Measurements from ENCODE around the gene MRAP.

The MRAP gene

DNA sequence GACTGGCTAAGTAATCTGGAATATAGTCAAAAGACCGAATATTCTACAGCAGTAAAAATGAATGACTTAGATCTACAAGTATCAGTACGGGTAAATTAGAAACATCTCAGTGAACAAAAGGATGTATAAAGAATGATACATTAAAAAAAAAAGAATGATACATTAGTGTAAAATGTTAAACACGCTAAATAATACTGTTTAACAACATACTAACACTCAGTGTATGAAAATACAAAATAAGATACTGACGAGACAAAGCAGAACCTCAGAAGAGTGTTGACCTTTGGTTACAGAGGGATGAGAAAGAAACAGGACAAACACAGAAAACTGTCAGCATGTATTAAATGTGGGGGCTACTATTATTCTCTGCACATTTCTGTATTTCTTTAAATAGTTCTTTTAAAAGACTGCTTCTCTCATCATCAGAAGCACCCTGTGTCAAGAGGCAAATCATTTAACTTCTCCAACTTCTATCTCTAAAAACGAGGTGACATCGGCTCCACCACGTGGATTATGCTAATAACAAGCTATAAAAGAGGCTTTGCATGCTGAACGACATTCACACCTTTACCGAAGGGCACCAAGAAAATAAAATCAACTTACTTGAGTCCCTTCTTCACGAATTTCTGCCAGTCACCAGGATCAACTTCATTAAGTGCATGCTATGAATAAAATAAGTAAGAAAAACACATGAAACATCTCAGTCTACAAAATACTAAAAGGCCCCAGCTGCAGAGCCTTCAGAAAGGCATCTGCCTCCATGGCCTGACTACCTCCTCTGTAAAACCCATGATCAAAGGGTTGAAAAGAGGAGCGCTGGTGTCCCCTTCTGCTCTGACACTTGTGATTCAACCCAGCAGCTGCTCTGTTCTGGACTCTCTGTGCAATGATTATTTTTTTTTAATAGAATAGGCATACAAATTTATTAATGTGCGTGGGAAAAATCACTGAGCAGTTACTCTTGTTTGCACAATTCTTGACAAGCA lies 42.5 kb downstream of the MRAP start:
- Histone ChIP-seq H3K9me3 (ENCODE audit: control insufficient read depth in 1 of 2, low read length in 2 of 2) (peaks cover 7 to 9% of the 10 kb centered on the region in 2 donors), H3K27ac (ENCODE audit: low read depth, low read length) (no peak overlapping the region), H3K9ac (ENCODE audit: low read depth in 1 of 2, low read length in 2 of 2) (no peak overlapping the region), H3K4me3 (ENCODE audit: low read depth in 1 of 2, low read length in 2 of 2) (no peak overlapping the region), H3K4me1 (ENCODE audit: control insufficient read depth in 1 of 2, insufficient read depth in 2 of 2, low read length in 2 of 2) (no peaks in the 10 kb centered on the region), H3K36me3 (ENCODE audit: control insufficient read depth in 1 of 2, insufficient read depth in 2 of 2, low read length in 2 of 2) (peaks cover 49 to 87% of the 10 kb centered on the region in 2 donors), H3K27me3 (ENCODE audit: control insufficient read depth in 1 of 2, insufficient read depth in 2 of 2, low read length in 2 of 2) (no peaks in the 10 kb centered on the region)

DNA sequence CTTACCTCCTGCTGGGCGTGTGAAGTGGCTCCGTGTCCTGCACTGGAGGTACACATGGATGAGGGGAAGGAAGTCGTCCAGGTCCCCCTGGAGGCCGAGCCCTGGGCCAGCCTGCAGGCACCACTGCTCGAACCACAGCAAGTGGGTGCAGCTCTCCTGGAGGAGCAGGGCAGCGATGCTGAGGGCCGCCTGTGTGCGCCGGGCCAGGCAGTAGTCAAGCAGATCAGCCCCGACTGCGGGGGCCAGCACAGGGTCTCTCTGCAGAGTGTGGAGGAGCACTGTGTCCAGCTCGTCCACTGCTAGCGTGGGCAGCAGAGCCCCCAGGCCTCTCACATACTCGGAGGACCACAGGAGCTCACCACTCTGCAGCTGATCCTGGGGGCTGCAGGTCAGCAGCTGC lies 48.3 kb downstream of the MRAP start:
- Histone ChIP-seq H3K4me1 (ENCODE audit: control insufficient read depth in 1 of 2, insufficient read depth in 2 of 2, low read length in 2 of 2) (no peaks in the 10 kb centered on the region), H3K4me3 (ENCODE audit: low read depth in 1 of 2, low read length in 2 of 2) (no peak overlapping the region), H3K36me3 (ENCODE audit: control insufficient read depth in 1 of 2, insufficient read depth in 2 of 2, low read length in 2 of 2) (peaks cover 63 to 91% of the 10 kb centered on the region in 2 donors), H3K27ac (ENCODE audit: low read depth, low read length) (no peak overlapping the region), H3K27me3 (ENCODE audit: control insufficient read depth in 1 of 2, insufficient read depth in 2 of 2, low read length in 2 of 2) (no peaks in the 10 kb centered on the region), H3K9me3 (ENCODE audit: control insufficient read depth in 1 of 2, low read length in 2 of 2) (peaks cover 7 to 9% of the 10 kb centered on the region in 2 donors), H3K9ac (ENCODE audit: low read depth in 1 of 2, low read length in 2 of 2) (no peak overlapping the region)

GRCh38 chr21:32347351-32347750 lies 48.7 kb downstream of the MRAP start:
- Histone ChIP-seq H3K9ac (ENCODE audit: low read depth in 1 of 2, low read length in 2 of 2) (no peak overlapping the region), H3K4me1 (ENCODE audit: control insufficient read depth in 1 of 2, insufficient read depth in 2 of 2, low read length in 2 of 2) (no peaks in the 10 kb centered on the region), H3K27ac (ENCODE audit: low read depth, low read length) (no peak overlapping the region), H3K27me3 (ENCODE audit: control insufficient read depth in 1 of 2, insufficient read depth in 2 of 2, low read length in 2 of 2) (no peaks in the 10 kb centered on the region), H3K4me3 (ENCODE audit: low read depth in 1 of 2, low read length in 2 of 2) (no peak overlapping the region), H3K36me3 (ENCODE audit: control insufficient read depth in 1 of 2, insufficient read depth in 2 of 2, low read length in 2 of 2) (peaks cover 60 to 90% of the 10 kb centered on the region in 2 donors), H3K9me3 (ENCODE audit: control insufficient read depth in 1 of 2, low read length in 2 of 2) (peaks cover 7 to 9% of the 10 kb centered on the region in 2 donors)

GRCh38 chr21:32347977-32348376 lies 49.3 kb downstream of the MRAP start:
- Histone ChIP-seq H3K36me3 (ENCODE audit: control insufficient read depth in 1 of 2, insufficient read depth in 2 of 2, low read length in 2 of 2) (peaks cover 61 to 91% of the 10 kb centered on the region in 2 donors), H3K27ac (ENCODE audit: low read depth, low read length) (no peak overlapping the region)

DNA sequence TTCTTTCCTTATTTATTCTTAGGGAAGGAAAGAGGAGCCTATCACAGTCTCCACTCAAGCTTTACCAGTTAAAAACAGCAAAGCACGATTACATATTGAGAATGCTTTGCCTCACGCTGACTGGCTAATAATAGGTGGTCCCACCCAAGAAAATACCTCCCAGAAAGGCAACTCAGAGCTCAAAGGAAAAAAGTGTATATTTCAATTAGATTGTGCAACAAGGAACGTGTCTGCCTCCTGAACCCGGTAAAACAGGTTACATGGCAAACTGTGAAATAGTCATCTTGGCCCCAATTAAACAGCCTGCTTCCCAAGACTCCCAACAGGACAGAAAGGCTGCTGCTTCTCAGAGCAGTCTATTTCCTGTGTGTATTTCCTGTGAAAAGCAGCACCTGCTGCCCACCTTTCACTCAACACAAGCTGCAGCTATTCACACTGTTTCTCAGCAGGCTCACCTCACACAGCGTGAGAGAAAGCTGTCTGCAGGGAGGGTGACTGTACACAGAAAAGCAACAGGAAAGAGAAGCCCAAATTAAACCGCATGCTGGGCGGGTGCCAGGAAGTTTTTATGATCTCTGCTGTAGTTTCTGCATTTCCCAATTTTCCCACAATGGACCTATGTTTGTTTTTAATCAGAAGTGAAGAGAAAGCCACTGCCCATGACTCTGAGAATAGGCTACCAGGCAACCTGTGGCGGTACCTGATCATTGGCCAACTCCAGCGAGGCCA lies 50.1 kb downstream of the MRAP start:
- no peaks in the 10 kb centered on the region for H3K27me3 ChIP-seq (ENCODE audit: control insufficient read depth in 1 of 2, insufficient read depth in 2 of 2, low read length in 2 of 2)
- H3K9me3 ChIP-seq (ENCODE audit: control insufficient read depth in 1 of 2, low read length in 2 of 2), result peaks cover 7 to 9% of the 10 kb centered on the region in 2 donors
- H3K27ac ChIP-seq (ENCODE audit: low read depth, low read length), result no peak overlapping the region
- no peak overlapping the region for H3K4me3 ChIP-seq (ENCODE audit: low read depth in 1 of 2, low read length in 2 of 2)
- no peaks in the 10 kb centered on the region for H3K4me1 ChIP-seq (ENCODE audit: control insufficient read depth in 1 of 2, insufficient read depth in 2 of 2, low read length in 2 of 2)
- H3K36me3 ChIP-seq (ENCODE audit: control insufficient read depth in 1 of 2, insufficient read depth in 2 of 2, low read length in 2 of 2), result peaks cover 67 to 91% of the 10 kb centered on the region in 2 donors
- H3K9ac ChIP-seq (ENCODE audit: low read depth in 1 of 2, low read length in 2 of 2), result no peak overlapping the region

More at GRCh38 chr21:32347977-32348376, 49.3 kb downstream of the MRAP start:
- Histone ChIP-seq H3K4me1 (ENCODE audit: control insufficient read depth in 1 of 2, insufficient read depth in 2 of 2, low read length in 2 of 2) (no peaks in the 10 kb centered on the region), H3K9me3 (ENCODE audit: control insufficient read depth in 1 of 2, low read length in 2 of 2) (peaks cover 7 to 9% of the 10 kb centered on the region in 2 donors), H3K9ac (ENCODE audit: low read depth in 1 of 2, low read length in 2 of 2) (no peak overlapping the region), H3K4me3 (ENCODE audit: low read depth in 1 of 2, low read length in 2 of 2) (no peak overlapping the region), H3K27me3 (ENCODE audit: control insufficient read depth in 1 of 2, insufficient read depth in 2 of 2, low read length in 2 of 2) (no peaks in the 10 kb centered on the region)

DNA sequence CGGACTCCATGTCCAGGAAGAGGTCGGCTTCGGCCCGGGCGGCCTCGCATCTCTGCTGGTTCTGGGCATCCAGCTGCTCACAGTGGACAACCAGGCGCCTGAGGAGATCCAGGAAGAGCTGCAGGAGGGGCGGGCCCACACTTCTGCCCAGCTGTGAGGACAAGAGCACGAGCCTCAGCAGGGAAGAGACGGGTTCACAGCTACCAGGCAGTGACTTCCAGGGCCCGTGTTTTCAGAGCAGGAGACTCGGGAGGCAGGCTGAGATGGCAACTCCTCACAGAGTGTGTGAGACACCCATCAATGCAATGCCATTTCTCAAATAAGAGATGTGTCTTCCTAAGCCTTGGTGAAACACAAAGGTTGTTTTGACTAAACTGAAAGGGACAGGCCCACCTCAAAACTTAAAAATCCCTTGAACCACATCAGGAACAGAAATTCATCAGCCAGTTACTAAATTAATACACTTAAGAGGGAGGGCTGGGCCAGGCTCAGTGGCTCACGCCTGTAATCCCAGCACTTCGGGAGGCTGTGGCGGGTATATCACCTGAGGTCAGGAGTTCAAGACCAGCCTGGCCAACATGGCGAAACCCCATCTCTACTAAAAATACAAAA lies 50.8 kb downstream of the MRAP start:
- H3K36me3 ChIP-seq (ENCODE audit: control insufficient read depth in 1 of 2, insufficient read depth in 2 of 2, low read length in 2 of 2), result peaks cover 67 to 91% of the 10 kb centered on the region in 2 donors

DNA sequence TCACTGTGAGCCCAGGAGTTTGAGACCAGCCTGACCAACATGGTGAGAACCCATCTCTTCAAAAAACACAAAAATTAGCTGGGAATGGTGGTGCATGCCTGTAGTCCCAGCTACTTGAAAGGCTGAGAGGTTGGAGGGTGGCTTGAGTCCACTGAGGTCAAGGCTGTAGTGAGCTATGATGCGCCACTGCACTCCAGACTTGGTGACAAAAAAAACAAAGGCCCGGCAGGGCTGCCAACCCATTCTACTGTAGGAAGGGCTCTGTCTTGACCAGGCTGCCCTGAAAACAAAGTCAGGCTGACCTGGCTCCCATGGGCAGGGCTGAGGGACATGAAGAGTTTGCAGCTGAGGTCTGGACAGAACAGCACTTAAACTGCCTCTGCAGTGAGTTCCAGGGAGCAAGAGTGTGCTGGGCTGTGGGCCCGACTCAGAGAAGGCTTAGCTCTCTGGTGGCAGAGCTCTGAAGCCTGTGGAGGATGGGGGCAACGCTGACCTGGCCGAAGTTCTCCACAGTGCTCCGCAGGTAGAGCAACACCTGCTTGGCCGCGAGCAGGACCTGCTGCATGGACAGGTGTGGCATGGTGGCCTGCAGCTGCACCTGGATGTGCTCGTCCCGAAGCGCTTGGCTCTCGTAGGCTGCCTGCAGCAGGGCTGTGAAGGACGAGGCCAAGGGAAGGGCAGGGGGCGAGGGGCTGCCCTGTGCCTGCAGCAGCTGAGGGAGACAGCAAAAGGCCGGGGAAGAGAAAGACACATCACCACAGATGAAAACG lies 51.7 kb downstream of the MRAP start:
- H3K9ac ChIP-seq (ENCODE audit: low read depth in 1 of 2, low read length in 2 of 2), result no peak overlapping the region
- H3K27ac ChIP-seq (ENCODE audit: low read depth, low read length), result no peak overlapping the region
- peaks cover 66 to 91% of the 10 kb centered on the region in 2 donors for H3K36me3 ChIP-seq (ENCODE audit: control insufficient read depth in 1 of 2, insufficient read depth in 2 of 2, low read length in 2 of 2)
- H3K27me3 ChIP-seq (ENCODE audit: control insufficient read depth in 1 of 2, insufficient read depth in 2 of 2, low read length in 2 of 2), result no peaks in the 10 kb centered on the region
- H3K4me1 ChIP-seq (ENCODE audit: control insufficient read depth in 1 of 2, insufficient read depth in 2 of 2, low read length in 2 of 2), result no peaks in the 10 kb centered on the region
- no peak overlapping the region for H3K4me3 ChIP-seq (ENCODE audit: low read depth in 1 of 2, low read length in 2 of 2)
- H3K9me3 ChIP-seq (ENCODE audit: control insufficient read depth in 1 of 2, low read length in 2 of 2), result peaks cover 0 to 3% of the 10 kb centered on the region in 2 donors

More for the DNA sequence above, 50.8 kb downstream of the MRAP start:
- no peak overlapping the region for H3K4me3 ChIP-seq (ENCODE audit: low read depth in 1 of 2, low read length in 2 of 2)
- no peaks in the 10 kb centered on the region for H3K27me3 ChIP-seq (ENCODE audit: control insufficient read depth in 1 of 2, insufficient read depth in 2 of 2, low read length in 2 of 2)
- no peaks in the 10 kb centered on the region for H3K4me1 ChIP-seq (ENCODE audit: control insufficient read depth in 1 of 2, insufficient read depth in 2 of 2, low read length in 2 of 2)
- no peak overlapping the region for H3K27ac ChIP-seq (ENCODE audit: low read depth, low read length)
- peaks cover 5 to 6% of the 10 kb centered on the region in 2 donors for H3K9me3 ChIP-seq (ENCODE audit: control insufficient read depth in 1 of 2, low read length in 2 of 2)
- no peak overlapping the region for H3K9ac ChIP-seq (ENCODE audit: low read depth in 1 of 2, low read length in 2 of 2)

DNA sequence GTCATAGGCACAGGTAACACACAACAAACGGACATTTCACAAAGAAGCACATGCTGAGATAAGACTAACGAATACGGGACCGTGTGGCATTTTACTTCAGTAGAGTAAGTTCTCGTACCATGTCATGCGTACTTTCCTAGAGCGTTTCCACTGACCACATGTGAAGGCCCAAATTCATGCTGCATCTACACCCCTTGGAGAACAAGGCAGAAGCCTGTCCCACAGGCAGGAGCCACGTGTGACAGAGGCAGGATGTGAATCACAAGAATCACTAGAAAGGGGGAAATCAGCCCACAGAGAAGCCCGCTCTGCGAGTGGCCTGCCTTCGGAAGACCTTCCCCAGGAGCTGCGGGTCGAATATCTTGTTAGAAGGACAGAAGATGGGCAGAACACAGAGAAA lies 52.3 kb downstream of the MRAP start:
- Histone ChIP-seq H3K9ac (ENCODE audit: low read depth in 1 of 2, low read length in 2 of 2) (no peak overlapping the region), H3K36me3 (ENCODE audit: control insufficient read depth in 1 of 2, insufficient read depth in 2 of 2, low read length in 2 of 2) (peaks cover 66 to 90% of the 10 kb centered on the region in 2 donors), H3K4me1 (ENCODE audit: control insufficient read depth in 1 of 2, insufficient read depth in 2 of 2, low read length in 2 of 2) (no peaks in the 10 kb centered on the region), H3K27me3 (ENCODE audit: control insufficient read depth in 1 of 2, insufficient read depth in 2 of 2, low read length in 2 of 2) (no peaks in the 10 kb centered on the region), H3K9me3 (ENCODE audit: control insufficient read depth in 1 of 2, low read length in 2 of 2) (no peaks in the 10 kb centered on the region), H3K4me3 (ENCODE audit: low read depth in 1 of 2, low read length in 2 of 2) (no peak overlapping the region), H3K27ac (ENCODE audit: low read depth, low read length) (no peak overlapping the region)

- no peak overlapping the region for H3K4me3 ChIP-seq (ENCODE audit: low read depth in 1 of 2, low read length in 2 of 2)
- H3K9ac ChIP-seq (ENCODE audit: low read depth in 1 of 2, low read length in 2 of 2), result no peak overlapping the region
- no peaks in the 10 kb centered on the region for H3K9me3 ChIP-seq (ENCODE audit: control insufficient read depth in 1 of 2, low read length in 2 of 2)
- H3K36me3 ChIP-seq (ENCODE audit: control insufficient read depth in 1 of 2, insufficient read depth in 2 of 2, low read length in 2 of 2), result peaks cover 64 to 90% of the 10 kb centered on the region in 2 donors
- no peak overlapping the region for H3K27ac ChIP-seq (ENCODE audit: low read depth, low read length)
- no peaks in the 10 kb centered on the region for H3K4me1 ChIP-seq (ENCODE audit: control insufficient read depth in 1 of 2, insufficient read depth in 2 of 2, low read length in 2 of 2)
- H3K27me3 ChIP-seq (ENCODE audit: control insufficient read depth in 1 of 2, insufficient read depth in 2 of 2, low read length in 2 of 2), result no peaks in the 10 kb centered on the region
These were observed 52.8 kb downstream of the MRAP start for GRCh38 chr21:32351428-32351827.
